ENCODE results near the gene DDX31. TPM values are rescaled to one million over a fixed set of nuclear protein-coding genes. Genes with fewer than 3 reads are reported as not detected.

The DDX31 gene
- total RNA-seq, 1 donor from 2014 or later: 15.1 TPM

DNA sequence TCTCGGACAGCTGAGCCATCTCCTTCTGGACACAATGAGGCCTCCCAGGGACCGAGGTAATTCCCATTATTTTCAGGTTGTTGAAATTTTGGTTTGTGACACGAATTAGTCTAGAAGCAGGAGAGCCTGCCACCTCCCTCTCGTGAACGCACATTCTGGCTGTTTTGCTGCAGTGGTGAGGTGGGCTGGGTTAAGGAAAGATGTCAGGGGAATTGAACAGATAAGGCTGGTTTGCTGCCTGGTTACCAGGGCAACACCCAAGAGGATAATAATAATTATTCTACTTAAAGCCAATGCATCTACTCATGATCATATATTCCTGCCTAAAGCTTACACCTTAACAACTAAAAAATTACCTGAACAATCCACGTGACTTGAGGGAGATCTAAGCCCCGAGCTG is 38.1 kb downstream of the DDX31 start:
- no peak for TF ChIP-seq CTCF (IDR thresholded peaks at IDR 0.05; ENCODE audit: insufficient read depth, low read length, poor library complexity, severe bottlenecking)
- no peak overlapping the region for H3K4me3 ChIP-seq (ENCODE audit: low read depth, low read length)

GRCh38 chr9:132631280-132631679 is 38.5 kb downstream of the DDX31 start:
- DNase-seq (ENCODE audit: low read depth): peak; percentile 65
- H3K36me3 ChIP-seq (ENCODE audit: control insufficient read depth, insufficient read depth, low read length): peaks cover 2% of the 10 kb centered on the region
- H3K27me3 ChIP-seq (ENCODE audit: control insufficient read depth, insufficient read depth, low read length): no peaks in the 10 kb centered on the region
- no peak overlapping the region for H3K4me3 ChIP-seq (ENCODE audit: low read depth, low read length)
- no peak for TF ChIP-seq CTCF (IDR thresholded peaks at IDR 0.05; ENCODE audit: insufficient read depth, low read length, poor library complexity, severe bottlenecking)

More for the DNA sequence above, 38.1 kb downstream of the DDX31 start:
- no peak for DNase-seq (ENCODE audit: low read depth)
- peaks cover 2% of the 10 kb centered on the region for H3K36me3 ChIP-seq (ENCODE audit: control insufficient read depth, insufficient read depth, low read length)
- H3K27me3 ChIP-seq (ENCODE audit: control insufficient read depth, insufficient read depth, low read length): no peaks in the 10 kb centered on the region

- Histone ChIP-seq H3K27me3 (ENCODE audit: control insufficient read depth, insufficient read depth, low read length) (no peaks in the 10 kb centered on the region), H3K4me3 (ENCODE audit: low read depth, low read length) (no peak overlapping the region), H3K36me3 (ENCODE audit: control insufficient read depth, insufficient read depth, low read length) (peaks cover 2% of the 10 kb centered on the region)
- no peak for TF ChIP-seq CTCF (IDR thresholded peaks at IDR 0.05; ENCODE audit: insufficient read depth, low read length, poor library complexity, severe bottlenecking)
- DNase-seq (ENCODE audit: low read depth): no peak
Measured at GRCh38 chr9:132630811-132631210, 39.0 kb downstream of the DDX31 start.

- no peak for TF ChIP-seq CTCF (IDR thresholded peaks at IDR 0.05; ENCODE audit: insufficient read depth, low read length, poor library complexity, severe bottlenecking)
- Histone ChIP-seq H3K36me3 (ENCODE audit: control insufficient read depth, insufficient read depth, low read length) (peaks cover 2% of the 10 kb centered on the region), H3K27me3 (ENCODE audit: control insufficient read depth, insufficient read depth, low read length) (no peaks in the 10 kb centered on the region), H3K4me3 (ENCODE audit: low read depth, low read length) (no peak overlapping the region)
- no peak for DNase-seq (ENCODE audit: low read depth)
Measured at GRCh38 chr9:132630116-132630515, 39.7 kb downstream of the DDX31 start.

DNA sequence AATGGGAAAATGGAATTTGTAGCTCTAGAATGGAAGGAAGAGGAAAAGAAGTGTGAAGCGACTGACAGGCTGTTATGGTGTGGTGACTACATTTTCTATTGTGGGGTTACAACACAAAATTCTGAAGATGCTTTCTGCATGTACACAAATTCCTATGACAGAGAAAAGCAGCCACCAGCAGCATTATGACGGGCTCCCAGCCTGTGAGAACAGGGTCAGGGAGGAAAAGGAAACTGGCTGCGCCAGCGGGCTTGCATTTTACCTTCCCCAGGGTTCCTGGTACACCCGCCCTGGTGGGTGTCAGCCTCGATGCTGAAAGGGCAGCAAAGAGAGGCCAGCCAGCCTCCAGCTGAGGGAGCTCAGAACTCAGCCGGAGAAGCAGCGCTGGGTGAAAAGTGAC is 41.0 kb downstream of the DDX31 start:
- H3K27me3 ChIP-seq (ENCODE audit: control insufficient read depth, insufficient read depth, low read length): no peaks in the 10 kb centered on the region
- no peak for DNase-seq (ENCODE audit: low read depth)
- no peak overlapping the region for H3K4me3 ChIP-seq (ENCODE audit: low read depth, low read length)
- TF ChIP-seq CTCF (IDR thresholded peaks at IDR 0.05; ENCODE audit: insufficient read depth, low read length, poor library complexity, severe bottlenecking): no peak
- peaks cover 2% of the 10 kb centered on the region for H3K36me3 ChIP-seq (ENCODE audit: control insufficient read depth, insufficient read depth, low read length)

DNA sequence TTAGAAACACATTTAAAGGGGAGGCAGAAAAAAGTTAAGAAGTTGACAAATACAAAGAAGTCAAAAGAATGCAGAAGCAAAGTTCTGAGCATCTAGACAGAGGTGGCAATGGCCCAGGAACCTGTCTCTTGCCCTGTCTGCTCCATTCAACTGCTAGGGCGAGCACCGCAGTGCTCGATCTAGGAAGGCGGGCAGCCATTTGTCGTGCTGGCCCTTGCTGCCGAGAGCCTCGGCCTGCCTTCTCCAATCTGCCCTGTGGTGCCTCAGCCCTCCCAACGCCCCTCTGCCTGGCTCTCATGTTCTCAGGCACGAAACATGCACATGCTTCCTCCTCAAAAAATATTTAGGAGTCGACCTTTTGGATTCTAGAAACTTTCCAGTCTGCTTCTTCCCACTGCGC is 42.2 kb downstream of the DDX31 start:
- no peak for TF ChIP-seq CTCF (IDR thresholded peaks at IDR 0.05; ENCODE audit: insufficient read depth, low read length, poor library complexity, severe bottlenecking)
- no peak for DNase-seq (ENCODE audit: low read depth)
- Histone ChIP-seq H3K27me3 (ENCODE audit: control insufficient read depth, insufficient read depth, low read length) (no peaks in the 10 kb centered on the region), H3K4me3 (ENCODE audit: low read depth, low read length) (no peak overlapping the region), H3K36me3 (ENCODE audit: control insufficient read depth, insufficient read depth, low read length) (peaks cover 3% of the 10 kb centered on the region)

All from kidney epithelial cell (primary cell).